K562 (cell line): ENCODE measurements around the gene HBG1. TPM values are rescaled to one million over a fixed set of nuclear protein-coding genes. Genes with fewer than 3 reads are reported as not detected.

Experiments
- ATF7 ChIP-seq: fragments of 450-650 bp; IDR thresholded peaks from 2 replicates; pipeline ENCODE4 v1.7.1; 2014; ENCODE audit warnings: mild to moderate bottlenecking, moderate library complexity
- BCOR ChIP-seq: fragments of 450-650 bp; IDR thresholded peaks from 2 replicates; pipeline ENCODE4 v1.6.1; 2016
- C11orf30 ChIP-seq: fragments of 450-650 bp; IDR thresholded peaks from 2 replicates; pipeline ENCODE4 v1.6.1; 2016; ENCODE audit warnings: low read depth, mild to moderate bottlenecking
- GATAD2B ChIP-seq: fragments of 450-650 bp; IDR thresholded peaks from 2 replicates; pipeline ENCODE4 v1.6.1; 2017; ENCODE audit warnings: mild to moderate bottlenecking, borderline replicate concordance
- HDAC1 ChIP-seq, 2 experiments: fragments of 450-650 bp; IDR thresholded peaks; 2 replicates each; pipeline ENCODE4 v1.6.1; 2016 to 2017; ENCODE audit warnings: inconsistent platforms in 1 of 2, mild to moderate bottlenecking in 1 of 2, moderate library complexity in 1 of 2
- L3MBTL2 ChIP-seq: fragments of 450-650 bp; IDR thresholded peaks from 2 replicates; pipeline ENCODE4 v1.6.1; 2016; ENCODE audit warnings: mild to moderate bottlenecking, moderate library complexity
- MAFF ChIP-seq: IDR thresholded peaks from 2 replicates; pipeline ENCODE4 v1.6.1; 2012; ENCODE audit warnings: low read length, improper control_type of control experiment
- MAFK ChIP-seq: IDR thresholded peaks from 2 replicates; pipeline ENCODE4 v1.6.1; 2011; ENCODE audit warnings: low read length, improper control_type of control experiment
- MED1 ChIP-seq: sonication (generic); formaldehyde crosslinking; IDR thresholded peaks from 2 replicates; pipeline ENCODE4 v1.8.1; 2023; ENCODE audit warnings: missing genetic modification reagents, borderline replicate concordance
- MEIS2 ChIP-seq: fragments of 450-650 bp; IDR thresholded peaks from 2 replicates; pipeline ENCODE4 v1.6.1; 2014; ENCODE audit warnings: mild to moderate bottlenecking; ENCODE audit not compliant: partially characterized antibody
- MIER1 ChIP-seq: fragments of 450-650 bp; IDR thresholded peaks from 2 replicates; pipeline ENCODE4 v1.6.1; 2016; ENCODE audit warnings: antibody characterized with exemption, mild to moderate bottlenecking, low read depth
- NEUROD1 ChIP-seq: fragments of 150-350 bp; IDR thresholded peaks from 2 replicates; pipeline ENCODE4 v1.6.1; 2014; ENCODE audit warnings: borderline replicate concordance, low read length, low read depth; ENCODE audit not compliant: partially characterized antibody
- POLR2AphosphoS5 ChIP-seq: IDR thresholded peaks from 2 replicates; pipeline ENCODE4 v1.6.1; 2011; ENCODE audit warnings: mild to moderate bottlenecking, low read depth, low read length, moderate library complexity; ENCODE audit not compliant: control insufficient read depth, insufficient read depth
- RBM25 ChIP-seq: fragments of 200-400 bp; formaldehyde crosslinking; IDR thresholded peaks from 2 replicates; pipeline ENCODE4 v1.6.1; 2018; ENCODE audit warnings: low read length, low read depth, moderate library complexity; ENCODE audit not compliant: severe bottlenecking
- RNF2 ChIP-seq: sonication (generic); IDR thresholded peaks from 2 replicates; pipeline ENCODE4 v1.6.1; 2016
- SOX6 ChIP-seq: fragments of 450-650 bp; IDR thresholded peaks from 2 replicates; pipeline ENCODE4 v1.6.1; 2014; ENCODE audit warnings: mild to moderate bottlenecking
- STAT5B ChIP-seq: fragments of 250-450 bp; sonication (Bioruptor Pico); IDR thresholded peaks from 2 replicates; pipeline ENCODE4 v1.8.0; 2021; ENCODE audit warnings: mild to moderate bottlenecking, inconsistent platforms
- TRIM28 ChIP-seq: fragments of 450-650 bp; IDR thresholded peaks from 2 replicates; pipeline ENCODE4 v1.6.1; 2017
- XRCC3 ChIP-seq: fragments of 450-650 bp; IDR thresholded peaks from 2 replicates; pipeline ENCODE4 v1.6.1; 2017; ENCODE audit warnings: mild to moderate bottlenecking, moderate library complexity
- ZNF324 ChIP-seq: fragments of 250-450 bp; sonication (Bioruptor Pico); IDR thresholded peaks from 2 replicates; pipeline ENCODE4 v1.4.0; 2020; ENCODE audit warnings: mild to moderate bottlenecking
- ZNF551 ChIP-seq: fragments of 250-450 bp; sonication (Bioruptor Pico); IDR thresholded peaks from 2 replicates; pipeline ENCODE4 v1.5.0; 2021; ENCODE audit warnings: mild to moderate bottlenecking, moderate library complexity
- polyA plus RNA-seq, 8 experiments: library from polyadenylated mRNA; depleted of rRNA in 4 of 8; stranded (reverse) in 5 of 8; unstranded in 3 of 8; fragments of >200 nt; fragmentation: Nextera tagmentation in 2 of 8; fragmentation: Illumina TruSeq in 1 of 8; extraction: Ambion mirVana in 2 of 8; extraction: Trizol in 1 of 8; gene quantifications; 2 replicates each; pipeline versions ENCODE4 v1.2.1 to v1.2.3, GENCODE V29; 2011 to 2014; ENCODE audit warnings: inconsistent platforms in 1 of 8, missing spikeins in 1 of 8
- total RNA-seq, 7 experiments: library from RNA; depleted of rRNA in 6 of 7; stranded (reverse); fragments of >200 nt in 6 of 7; fragmentation: Illumina TruSeq in 2 of 7; extraction: Trizol in 2 of 7; gene quantifications; 2 replicates each; pipeline versions ENCODE4 v1.2.1 to v1.2.3, GENCODE V29; 2011 to 2021; ENCODE audit warnings: low replicate concordance in 1 of 7
- TF ChIP-seq, protein P1 (sequence below): fragments of 250-450 bp; sonication (Bioruptor Pico); IDR thresholded peaks from 2 replicates; pipeline ENCODE4 v1.4.0; 2020; ENCODE audit warnings: mild to moderate bottlenecking
- TF ChIP-seq, protein P2 (sequence below), 2 experiments: fragments of 250-450 bp in 1 of 2; fragments of 450-650 bp in 1 of 2; sonication (Bioruptor Pico) in 1 of 2; IDR thresholded peaks; 2 replicates each; pipeline versions ENCODE4 v1.6.1 to v1.8.0; 2016 to 2021; ENCODE audit warnings: mild to moderate bottlenecking in 2 of 2, moderate library complexity in 2 of 2, missing compliant biosample characterization in 1 of 2, missing genetic modification characterization in 1 of 2
- TF ChIP-seq, protein P3 (sequence below): fragments of 250-450 bp; sonication (Bioruptor Pico); IDR thresholded peaks from 2 replicates; pipeline ENCODE4 v1.8.0; 2021; ENCODE audit warnings: moderate library complexity, mild to moderate bottlenecking, inconsistent platforms
- TF ChIP-seq, protein P4 (sequence below): fragments of 450-650 bp; formaldehyde crosslinking; IDR thresholded peaks from 2 replicates; pipeline ENCODE4 v1.4.0; 2020; ENCODE audit warnings: mild to moderate bottlenecking
- TF ChIP-seq, protein P5 (sequence below): sonication (generic); formaldehyde crosslinking; IDR thresholded peaks from 2 replicates; pipeline ENCODE4 v1.8.1; 2023; ENCODE audit warnings: mild to moderate bottlenecking, missing genetic modification reagents, moderate library complexity

Gene HBG1
- total and polyA plus RNA-seq, 9 of the 15 experiments (the other 6 are each of a cell fraction or from before 2014, with no cell fraction given): 1,066 to 16,338 (median 4,898) TPM

DNA sequence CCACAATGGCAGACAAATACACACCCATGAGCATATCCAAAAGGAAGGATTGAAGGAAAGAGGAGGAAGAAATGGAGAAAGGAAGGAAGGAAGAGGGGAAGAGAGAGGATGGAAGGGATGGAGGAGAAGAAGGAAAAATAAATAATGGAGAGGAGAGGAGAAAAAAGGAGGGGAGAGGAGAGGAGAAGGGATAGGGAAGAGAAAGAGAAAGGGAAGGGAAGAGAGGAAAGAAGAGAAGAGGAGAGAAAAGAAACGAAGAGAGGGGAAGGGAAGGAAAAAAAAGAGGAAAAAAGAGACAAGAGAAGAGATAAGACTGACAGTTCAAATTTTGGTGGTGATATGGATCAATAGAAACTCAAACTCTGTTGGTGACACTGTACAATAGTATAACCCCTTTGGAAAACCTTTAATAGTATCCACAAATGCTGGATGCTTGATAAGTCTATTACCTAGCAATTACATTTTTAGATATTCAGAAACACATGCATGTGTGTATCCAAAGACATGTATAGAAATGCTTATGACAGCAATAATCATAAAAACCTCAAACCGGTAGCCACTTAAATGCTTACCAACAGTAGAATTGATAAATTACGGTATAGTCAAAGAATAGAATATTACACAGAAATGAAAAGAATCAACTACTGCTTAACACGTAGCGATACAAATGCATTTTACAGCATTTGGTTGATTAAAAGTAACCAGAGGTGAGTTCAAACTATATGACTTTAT is 14.1 kb downstream of the HBG1 start (continued):
- TF ChIP-seq, protein P1, sequence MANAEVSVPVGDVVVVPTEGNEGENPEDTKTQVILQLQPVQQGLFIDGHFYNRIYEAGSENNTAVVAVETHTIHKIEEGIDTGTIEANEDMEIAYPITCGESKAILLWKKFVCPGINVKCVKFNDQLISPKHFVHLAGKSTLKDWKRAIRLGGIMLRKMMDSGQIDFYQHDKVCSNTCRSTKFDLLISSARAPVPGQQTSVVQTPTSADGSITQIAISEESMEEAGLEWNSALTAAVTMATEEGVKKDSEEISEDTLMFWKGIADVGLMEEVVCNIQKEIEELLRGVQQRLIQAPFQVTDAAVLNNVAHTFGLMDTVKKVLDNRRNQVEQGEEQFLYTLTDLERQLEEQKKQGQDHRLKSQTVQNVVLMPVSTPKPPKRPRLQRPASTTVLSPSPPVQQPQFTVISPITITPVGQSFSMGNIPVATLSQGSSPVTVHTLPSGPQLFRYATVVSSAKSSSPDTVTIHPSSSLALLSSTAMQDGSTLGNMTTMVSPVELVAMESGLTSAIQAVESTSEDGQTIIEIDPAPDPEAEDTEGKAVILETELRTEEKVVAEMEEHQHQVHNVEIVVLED (CRISPR knock-in tag): no peak
- TF ChIP-seq L3MBTL2 (no peak), MEIS2 (no peak), MIER1 (peak; percentile 67; the same call in 1 of the 2 replicates), MAFF (peak; percentile 49; the same call in 1 of the 2 replicates), BCOR (0 out of 2 replicates have a peak, but pooled peaks have one; percentile 18), RBM25 (no peak), ZNF551 (CRISPR knock-in tag) (no peak), XRCC3 (no peak), SOX6 (no peak), HDAC1 (IDR thresholded peaks at IDR 0.05) (peak; percentile 49 to 83; a peak in 3 of 4 replicates), MED1 (no peak), POLR2AphosphoS5 (no peak), ATF7 (no peak), NEUROD1 (no peak), C11orf30 (peak; percentile 65), GATAD2B (no peak), RNF2 (no peak), TRIM28 (no peak), MAFK (peak; percentile 60; the same call in 1 of the 2 replicates), STAT5B (CRISPR knock-in tag) (no peak), ZNF324 (CRISPR knock-in tag) (no peak)
- TF ChIP-seq, protein P2, sequence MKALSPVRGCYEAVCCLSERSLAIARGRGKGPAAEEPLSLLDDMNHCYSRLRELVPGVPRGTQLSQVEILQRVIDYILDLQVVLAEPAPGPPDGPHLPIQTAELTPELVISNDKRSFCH (CRISPR knock-in tag; IDR thresholded peaks at IDR 0.05): no peak
- TF ChIP-seq, protein P2 (tag; IDR thresholded peaks at IDR 0.05): no peak
- TF ChIP-seq, protein P3, sequence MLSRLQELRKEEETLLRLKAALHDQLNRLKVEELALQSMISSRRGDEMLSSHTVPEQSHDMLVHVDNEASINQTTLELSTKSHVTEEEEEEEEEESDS: no peak
- TF ChIP-seq, protein P4, sequence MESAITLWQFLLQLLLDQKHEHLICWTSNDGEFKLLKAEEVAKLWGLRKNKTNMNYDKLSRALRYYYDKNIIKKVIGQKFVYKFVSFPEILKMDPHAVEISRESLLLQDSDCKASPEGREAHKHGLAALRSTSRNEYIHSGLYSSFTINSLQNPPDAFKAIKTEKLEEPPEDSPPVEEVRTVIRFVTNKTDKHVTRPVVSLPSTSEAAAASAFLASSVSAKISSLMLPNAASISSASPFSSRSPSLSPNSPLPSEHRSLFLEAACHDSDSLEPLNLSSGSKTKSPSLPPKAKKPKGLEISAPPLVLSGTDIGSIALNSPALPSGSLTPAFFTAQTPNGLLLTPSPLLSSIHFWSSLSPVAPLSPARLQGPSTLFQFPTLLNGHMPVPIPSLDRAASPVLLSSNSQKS: no peak
- TF ChIP-seq, protein P5, sequence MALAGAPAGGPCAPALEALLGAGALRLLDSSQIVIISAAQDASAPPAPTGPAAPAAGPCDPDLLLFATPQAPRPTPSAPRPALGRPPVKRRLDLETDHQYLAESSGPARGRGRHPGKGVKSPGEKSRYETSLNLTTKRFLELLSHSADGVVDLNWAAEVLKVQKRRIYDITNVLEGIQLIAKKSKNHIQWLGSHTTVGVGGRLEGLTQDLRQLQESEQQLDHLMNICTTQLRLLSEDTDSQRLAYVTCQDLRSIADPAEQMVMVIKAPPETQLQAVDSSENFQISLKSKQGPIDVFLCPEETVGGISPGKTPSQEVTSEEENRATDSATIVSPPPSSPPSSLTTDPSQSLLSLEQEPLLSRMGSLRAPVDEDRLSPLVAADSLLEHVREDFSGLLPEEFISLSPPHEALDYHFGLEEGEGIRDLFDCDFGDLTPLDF (CRISPR knock-in tag): no peak
